Gastrocnemius medialis (tissue), 4 donors: Measurements from ENCODE around the gene TRIM36.

Source experiments
- POLR2A ChIP-seq, 2 donors: fragments of 450-650 bp; IDR thresholded peaks; one replicate each; pipeline ENCODE4 v1.6.1; 2017; ENCODE audit warnings: antibody characterized with exemption in 2 of 2, mild to moderate bottlenecking in 2 of 2, moderate library complexity in 2 of 2
- TF ChIP-seq, protein P1 (sequence below), 5 experiments: fragments of 450-650 bp in 3 of 5; fragments of 200-600 bp in 2 of 5; sonication (generic) in 2 of 5; IDR thresholded peaks in 4 of 5; conservative IDR thresholded peaks in 1 of 5; 1 replicate in 4 of 5; 2 replicates in 1 of 5; pipeline ENCODE4 v1.5.1; 2016 to 2019; ENCODE audit warnings: antibody characterized with exemption in 5 of 5, mild to moderate bottlenecking in 3 of 5, moderate library complexity in 3 of 5

DNA sequence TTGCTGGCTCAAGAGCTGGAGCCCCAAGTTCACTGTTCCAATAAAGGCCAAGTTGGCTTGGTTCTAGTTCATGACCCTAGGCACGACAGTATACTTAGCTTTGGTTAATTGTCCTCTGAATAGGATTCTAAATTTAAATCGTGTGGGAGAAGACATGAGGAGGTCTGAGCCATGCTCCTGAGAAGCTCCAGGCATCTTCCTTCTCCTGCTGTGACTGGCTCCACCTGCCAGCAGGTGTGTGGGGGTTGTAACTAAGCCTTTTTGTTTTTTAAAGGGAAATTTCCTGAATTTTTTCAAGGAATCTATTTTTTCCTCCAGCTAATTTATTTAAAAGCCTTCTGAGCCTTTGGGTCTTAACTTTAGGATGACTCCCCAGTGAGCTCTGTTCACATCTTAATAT, 20.2 kb upstream of the TRIM36 start:
- TF ChIP-seq, protein P1, sequence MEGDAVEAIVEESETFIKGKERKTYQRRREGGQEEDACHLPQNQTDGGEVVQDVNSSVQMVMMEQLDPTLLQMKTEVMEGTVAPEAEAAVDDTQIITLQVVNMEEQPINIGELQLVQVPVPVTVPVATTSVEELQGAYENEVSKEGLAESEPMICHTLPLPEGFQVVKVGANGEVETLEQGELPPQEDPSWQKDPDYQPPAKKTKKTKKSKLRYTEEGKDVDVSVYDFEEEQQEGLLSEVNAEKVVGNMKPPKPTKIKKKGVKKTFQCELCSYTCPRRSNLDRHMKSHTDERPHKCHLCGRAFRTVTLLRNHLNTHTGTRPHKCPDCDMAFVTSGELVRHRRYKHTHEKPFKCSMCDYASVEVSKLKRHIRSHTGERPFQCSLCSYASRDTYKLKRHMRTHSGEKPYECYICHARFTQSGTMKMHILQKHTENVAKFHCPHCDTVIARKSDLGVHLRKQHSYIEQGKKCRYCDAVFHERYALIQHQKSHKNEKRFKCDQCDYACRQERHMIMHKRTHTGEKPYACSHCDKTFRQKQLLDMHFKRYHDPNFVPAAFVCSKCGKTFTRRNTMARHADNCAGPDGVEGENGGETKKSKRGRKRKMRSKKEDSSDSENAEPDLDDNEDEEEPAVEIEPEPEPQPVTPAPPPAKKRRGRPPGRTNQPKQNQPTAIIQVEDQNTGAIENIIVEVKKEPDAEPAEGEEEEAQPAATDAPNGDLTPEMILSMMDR (IDR thresholded peaks at IDR 0.05 in 4 of 5, conservative IDR thresholded peaks at IDR 0.05 in 1 of 5) = no peak
- TF ChIP-seq POLR2A (IDR thresholded peaks at IDR 0.05) = no peak
